GM23338 (cell line): Measurements from ENCODE around the gene SDHA. TPM values are rescaled to one million over a fixed set of nuclear protein-coding genes. Genes with fewer than 3 reads are reported as not detected.

Source experiments
- ATAC-seq: fragments of 200-7000 bp; cut with Tn5 transposase; 3 replicates; pipeline ENCODE4 v1.9.1; 2020
- DNase-seq: peaks from one replicate; pipeline ENCODE4 v3.0.0-alpha.2; 2015; ENCODE audit warnings: low spot score
- H2AFZ ChIP-seq: fragments of 200-600 bp; sonication (generic); 2 replicates; pipeline ENCODE4 v1.8.0; 2016; ENCODE audit warnings: antibody characterized with exemption, mild to moderate bottlenecking, moderate library complexity
- H3F3A ChIP-seq: fragments of 200-600 bp; sonication (generic); replicated peaks from 2 replicates; pipeline ENCODE4 v1.8.0; 2017; ENCODE audit warnings: antibody characterized with exemption, mixed run types, low read depth
- H3K27ac ChIP-seq: fragments of 200-600 bp; sonication (generic); 2 replicates; pipeline ENCODE4 v1.6.1; 2016; ENCODE audit warnings: low read depth
- H3K27me3 ChIP-seq: fragments of 200-600 bp; sonication (generic); 2 replicates; pipeline ENCODE4 v1.8.0; 2016; ENCODE audit warnings: mild to moderate bottlenecking, mixed run types, moderate library complexity; ENCODE audit not compliant: insufficient read depth
- H3K36me3 ChIP-seq: fragments of 200-600 bp; sonication (generic); 2 replicates; pipeline ENCODE4 v1.8.0; 2016; ENCODE audit warnings: mild to moderate bottlenecking; ENCODE audit not compliant: insufficient read depth
- H3K4me1 ChIP-seq: fragments of 200-600 bp; sonication (generic); 2 replicates; pipeline ENCODE4 v1.8.0; 2016; ENCODE audit warnings: mild to moderate bottlenecking, moderate library complexity; ENCODE audit not compliant: insufficient read depth
- H3K4me2 ChIP-seq: fragments of 200-600 bp; sonication (generic); 2 replicates; pipeline ENCODE4 v1.7.1; 2017; ENCODE audit warnings: mixed run types
- H3K4me3 ChIP-seq: fragments of 200-600 bp; sonication (generic); 2 replicates; pipeline ENCODE4 v1.6.1; 2016; ENCODE audit warnings: mixed run types
- H3K79me2 ChIP-seq: fragments of 200-600 bp; sonication (generic); replicated peaks from 2 replicates; pipeline ENCODE4 v1.8.0; 2017; ENCODE audit warnings: mild to moderate bottlenecking; ENCODE audit not compliant: insufficient read depth
- H3K9me2 ChIP-seq: fragments of 200-600 bp; sonication (generic); 2 replicates; pipeline ENCODE4 v1.8.0; 2017; ENCODE audit not compliant: insufficient read depth
- H4K20me1 ChIP-seq: fragments of 200-600 bp; sonication (generic); replicated peaks from 2 replicates; pipeline ENCODE4 v1.8.0; 2017; ENCODE audit warnings: mild to moderate bottlenecking; ENCODE audit not compliant: insufficient read depth
- H3K27ac Mint-ChIP-seq: 2 replicates; pipeline ENCODE4 v1.8.0; 2020; ENCODE audit warnings: inconsistent platforms, mild to moderate bottlenecking, moderate library complexity, mixed read lengths
- H3K27me3 Mint-ChIP-seq: 3 replicates; pipeline ENCODE4 v1.8.0; 2022; ENCODE audit warnings: low read depth, mild to moderate bottlenecking, moderate library complexity, mixed read lengths, inconsistent platforms; ENCODE audit not compliant: insufficient read depth, poor library complexity
- H3K36me3 Mint-ChIP-seq: 3 replicates; pipeline ENCODE4 v1.8.0; 2021; ENCODE audit warnings: low read depth, mild to moderate bottlenecking, inconsistent platforms, moderate library complexity, mixed read lengths
- H3K4me1 Mint-ChIP-seq: 3 replicates; pipeline ENCODE4 v1.8.0; 2020; ENCODE audit warnings: mild to moderate bottlenecking, inconsistent platforms, mixed read lengths
- H3K4me3 Mint-ChIP-seq: 3 replicates; pipeline ENCODE4 v1.8.0; 2021; ENCODE audit warnings: moderate library complexity, mild to moderate bottlenecking, inconsistent platforms, mixed read lengths
- H3K9me3 Mint-ChIP-seq: 3 replicates; pipeline ENCODE4 v1.8.0; 2020; ENCODE audit warnings: moderate library complexity, mild to moderate bottlenecking, inconsistent platforms, mixed read lengths
- CREB1 ChIP-seq: fragments of 250-450 bp; sonication (Bioruptor Pico); IDR thresholded peaks from 2 replicates; pipeline ENCODE4 v1.5.0; 2020; ENCODE audit warnings: low read depth, mild to moderate bottlenecking, moderate library complexity
- EZH2 ChIP-seq: fragments of 200-600 bp; sonication (generic); IDR thresholded peaks from one replicate; pipeline ENCODE4 v1.8.0; 2017; ENCODE audit warnings: antibody characterized with exemption, mild to moderate bottlenecking, low read depth; ENCODE audit not compliant: unreplicated experiment
- JUNB ChIP-seq: IDR thresholded peaks from one replicate; pipeline ENCODE4 v1.6.1; 2016; ENCODE audit warnings: antibody characterized with exemption; ENCODE audit not compliant: unreplicated experiment
- NANOG ChIP-seq: IDR thresholded peaks from 2 replicates; pipeline ENCODE4 v1.6.1; 2016; ENCODE audit warnings: antibody characterized with exemption, borderline replicate concordance
- STAT1 ChIP-seq: IDR thresholded peaks from one replicate; pipeline ENCODE4 v1.6.1; 2016; ENCODE audit warnings: antibody characterized with exemption; ENCODE audit not compliant: unreplicated experiment
- ZNF331 ChIP-seq: fragments of 250-450 bp; sonication (Bioruptor Pico); IDR thresholded peaks from 2 replicates; pipeline ENCODE4 v1.5.0; 2020; ENCODE audit warnings: low read depth, mild to moderate bottlenecking, moderate library complexity
- polyA plus RNA-seq: library from polyadenylated mRNA; unstranded; fragments of >200 nt; fragmentation: Nextera tagmentation; extraction: Ambion mirVana; gene quantifications from 2 replicates; pipeline ENCODE4 v1.2.1, GENCODE V29; 2016
- total RNA-seq: library from RNA; depleted of rRNA; stranded (reverse); fragments of >200 nt; shearing (Covaris generic); gene quantifications from 2 replicates; pipeline ENCODE4 v1.2.3, GENCODE V29; 2014
- TF ChIP-seq, protein P1 (sequence below): fragments of 250-450 bp; sonication (Bioruptor Pico); IDR thresholded peaks from 2 replicates; pipeline ENCODE4 v1.5.0; 2020; ENCODE audit warnings: mild to moderate bottlenecking, moderate library complexity
- TF ChIP-seq, protein P2 (sequence below): IDR thresholded peaks from one replicate; pipeline ENCODE4 v1.6.1; 2018; ENCODE audit warnings: antibody characterized with exemption; ENCODE audit not compliant: unreplicated experiment

The SDHA gene
- total and polyA plus RNA-seq, 2 experiments from 2014 or later: 62.2 to 70.6 TPM

- TF ChIP-seq JUNB (no peak), NANOG (no peak)
- TF ChIP-seq, protein P1, sequence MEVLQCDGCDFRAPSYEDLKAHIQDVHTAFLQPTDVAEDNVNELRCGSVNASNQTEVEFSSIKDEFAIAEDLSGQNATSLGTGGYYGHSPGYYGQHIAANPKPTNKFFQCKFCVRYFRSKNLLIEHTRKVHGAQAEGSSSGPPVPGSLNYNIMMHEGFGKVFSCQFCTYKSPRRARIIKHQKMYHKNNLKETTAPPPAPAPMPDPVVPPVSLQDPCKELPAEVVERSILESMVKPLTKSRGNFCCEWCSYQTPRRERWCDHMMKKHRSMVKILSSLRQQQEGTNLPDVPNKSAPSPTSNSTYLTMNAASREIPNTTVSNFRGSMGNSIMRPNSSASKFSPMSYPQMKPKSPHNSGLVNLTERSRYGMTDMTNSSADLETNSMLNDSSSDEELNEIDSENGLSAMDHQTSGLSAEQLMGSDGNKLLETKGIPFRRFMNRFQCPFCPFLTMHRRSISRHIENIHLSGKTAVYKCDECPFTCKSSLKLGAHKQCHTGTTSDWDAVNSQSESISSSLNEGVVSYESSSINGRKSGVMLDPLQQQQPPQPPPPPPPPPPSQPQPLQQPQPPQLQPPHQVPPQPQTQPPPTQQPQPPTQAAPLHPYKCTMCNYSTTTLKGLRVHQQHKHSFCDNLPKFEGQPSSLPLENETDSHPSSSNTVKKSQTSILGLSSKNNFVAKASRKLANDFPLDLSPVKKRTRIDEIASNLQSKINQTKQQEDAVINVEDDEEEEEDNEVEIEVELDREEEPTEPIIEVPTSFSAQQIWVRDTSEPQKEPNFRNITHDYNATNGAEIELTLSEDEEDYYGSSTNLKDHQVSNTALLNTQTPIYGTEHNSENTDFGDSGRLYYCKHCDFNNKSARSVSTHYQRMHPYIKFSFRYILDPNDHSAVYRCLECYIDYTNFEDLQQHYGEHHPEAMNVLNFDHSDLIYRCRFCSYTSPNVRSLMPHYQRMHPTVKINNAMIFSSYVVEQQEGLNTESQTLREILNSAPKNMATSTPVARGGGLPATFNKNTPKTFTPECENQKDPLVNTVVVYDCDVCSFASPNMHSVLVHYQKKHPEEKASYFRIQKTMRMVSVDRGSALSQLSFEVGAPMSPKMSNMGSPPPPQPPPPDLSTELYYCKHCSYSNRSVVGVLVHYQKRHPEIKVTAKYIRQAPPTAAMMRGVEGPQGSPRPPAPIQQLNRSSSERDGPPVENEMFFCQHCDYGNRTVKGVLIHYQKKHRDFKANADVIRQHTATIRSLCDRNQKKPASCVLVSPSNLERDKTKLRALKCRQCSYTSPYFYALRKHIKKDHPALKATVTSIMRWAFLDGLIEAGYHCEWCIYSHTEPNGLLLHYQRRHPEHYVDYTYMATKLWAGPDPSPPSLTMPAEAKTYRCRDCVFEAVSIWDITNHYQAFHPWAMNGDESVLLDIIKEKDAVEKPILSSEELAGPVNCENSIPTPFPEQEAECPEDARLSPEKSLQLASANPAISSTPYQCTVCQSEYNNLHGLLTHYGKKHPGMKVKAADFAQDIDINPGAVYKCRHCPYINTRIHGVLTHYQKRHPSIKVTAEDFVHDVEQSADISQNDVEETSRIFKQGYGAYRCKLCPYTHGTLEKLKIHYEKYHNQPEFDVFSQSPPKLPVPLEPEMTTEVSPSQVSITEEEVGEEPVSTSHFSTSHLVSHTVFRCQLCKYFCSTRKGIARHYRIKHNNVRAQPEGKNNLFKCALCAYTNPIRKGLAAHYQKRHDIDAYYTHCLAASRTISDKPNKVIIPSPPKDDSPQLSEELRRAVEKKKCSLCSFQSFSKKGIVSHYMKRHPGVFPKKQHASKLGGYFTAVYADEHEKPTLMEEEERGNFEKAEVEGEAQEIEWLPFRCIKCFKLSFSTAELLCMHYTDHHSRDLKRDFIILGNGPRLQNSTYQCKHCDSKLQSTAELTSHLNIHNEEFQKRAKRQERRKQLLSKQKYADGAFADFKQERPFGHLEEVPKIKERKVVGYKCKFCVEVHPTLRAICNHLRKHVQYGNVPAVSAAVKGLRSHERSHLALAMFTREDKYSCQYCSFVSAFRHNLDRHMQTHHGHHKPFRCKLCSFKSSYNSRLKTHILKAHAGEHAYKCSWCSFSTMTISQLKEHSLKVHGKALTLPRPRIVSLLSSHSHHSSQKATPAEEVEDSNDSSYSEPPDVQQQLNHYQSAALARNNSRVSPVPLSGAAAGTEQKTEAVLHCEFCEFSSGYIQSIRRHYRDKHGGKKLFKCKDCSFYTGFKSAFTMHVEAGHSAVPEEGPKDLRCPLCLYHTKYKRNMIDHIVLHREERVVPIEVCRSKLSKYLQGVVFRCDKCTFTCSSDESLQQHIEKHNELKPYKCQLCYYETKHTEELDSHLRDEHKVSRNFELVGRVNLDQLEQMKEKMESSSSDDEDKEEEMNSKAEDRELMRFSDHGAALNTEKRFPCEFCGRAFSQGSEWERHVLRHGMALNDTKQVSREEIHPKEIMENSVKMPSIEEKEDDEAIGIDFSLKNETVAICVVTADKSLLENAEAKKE (CRISPR knock-in tag): no peak
- H3K36me3 ChIP-seq: no peaks in the 10 kb centered on the region
- peaks cover 28% of the 10 kb centered on the region for H4K20me1 ChIP-seq
- H3K79me2 ChIP-seq: peaks cover 45% of the 10 kb centered on the region
- Mint-ChIP-seq H3K27me3 (peaks cover 3% of the 10 kb centered on the region), H3K4me1 (peaks cover 15% of the 10 kb centered on the region), H3K9me3 (no peaks in the 10 kb centered on the region), H3K36me3 (peaks cover 25% of the 10 kb centered on the region), H3K27ac (no peak overlapping the region), H3K4me3 (no peak overlapping the region)
- H3K9me2 ChIP-seq: no peaks in the 10 kb centered on the region
- H3K27ac ChIP-seq: no peak overlapping the region
- H3K27me3 ChIP-seq: no peaks in the 10 kb centered on the region
- DNase-seq: no peak
- no peak; the same call in 2 of the 3 replicates for ATAC-seq
- peaks cover 8% of the 10 kb centered on the region; the same call in 1 of the 2 replicates for H3F3A ChIP-seq
- H3K4me2 ChIP-seq: no peak overlapping the region
- H3K4me1 ChIP-seq: no peaks in the 10 kb centered on the region
- H2AFZ ChIP-seq: no peak overlapping the region
- no peak overlapping the region for H3K4me3 ChIP-seq
Observed at GRCh38 chr5:207599-207998, 10.5 kb upstream of the SDHA start.

DNA sequence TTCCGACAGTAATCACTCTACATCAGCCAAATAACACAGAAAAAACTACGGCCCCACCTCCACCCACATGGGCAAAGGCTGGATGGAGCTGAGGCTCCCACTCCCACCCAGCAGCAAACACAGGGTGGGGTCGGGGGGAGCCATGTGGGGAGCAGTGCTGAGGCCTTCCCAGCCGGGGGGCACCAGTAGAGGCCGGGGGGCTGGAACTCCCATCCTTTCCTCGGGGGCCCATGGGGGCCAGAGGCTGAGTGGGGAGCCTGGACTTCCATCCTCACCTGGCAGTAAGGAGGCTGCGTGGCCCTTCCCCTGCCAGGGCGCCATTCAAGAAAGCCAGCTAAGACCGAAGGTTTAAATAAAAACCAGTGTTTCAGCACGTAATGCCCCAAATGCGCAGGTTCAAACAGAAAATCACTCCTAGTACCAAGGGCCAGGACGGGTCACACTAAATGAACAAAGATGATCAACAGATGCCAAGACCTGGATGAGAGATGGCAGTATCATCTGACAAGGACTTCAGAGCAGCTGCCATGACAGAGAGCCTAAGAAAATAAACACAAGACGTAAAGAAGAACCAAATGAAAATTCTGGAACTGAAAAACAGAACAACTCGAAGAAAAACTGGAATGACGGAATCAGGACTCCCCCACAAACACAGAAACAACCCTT is 9.5 kb upstream of the SDHA start:
- H3K36me3 Mint-ChIP-seq: peaks cover 23% of the 10 kb centered on the region
- H3K9me3 Mint-ChIP-seq: no peaks in the 10 kb centered on the region
- H3K4me3 ChIP-seq: no peak overlapping the region
- H3K4me1 Mint-ChIP-seq: peaks cover 15% of the 10 kb centered on the region
- H4K20me1 ChIP-seq: peaks cover 28% of the 10 kb centered on the region
- no peak overlapping the region for H3K27ac Mint-ChIP-seq
- DNase-seq: no peak
- peaks cover 8% of the 10 kb centered on the region; the same call in 1 of the 2 replicates for H3F3A ChIP-seq
- H3K9me2 ChIP-seq: no peaks in the 10 kb centered on the region
- H3K27ac ChIP-seq: no peak overlapping the region
- no peak for ATAC-seq
- H3K27me3 Mint-ChIP-seq: no peaks in the 10 kb centered on the region
- H3K36me3 ChIP-seq: no peaks in the 10 kb centered on the region
- no peak overlapping the region for H3K4me2 ChIP-seq
- no peaks in the 10 kb centered on the region for H3K4me1 ChIP-seq
- H3K27me3 ChIP-seq: no peaks in the 10 kb centered on the region
- H2AFZ ChIP-seq: no peak overlapping the region
- H3K4me3 Mint-ChIP-seq: no peak overlapping the region
- peaks cover 46% of the 10 kb centered on the region for H3K79me2 ChIP-seq
- TF ChIP-seq CREB1: no peak
- no peak for TF ChIP-seq STAT1
- no peak for TF ChIP-seq JUNB
- TF ChIP-seq EZH2: no peak
- no peak for TF ChIP-seq ZNF331 (CRISPR knock-in tag)
- TF ChIP-seq, protein P2, sequence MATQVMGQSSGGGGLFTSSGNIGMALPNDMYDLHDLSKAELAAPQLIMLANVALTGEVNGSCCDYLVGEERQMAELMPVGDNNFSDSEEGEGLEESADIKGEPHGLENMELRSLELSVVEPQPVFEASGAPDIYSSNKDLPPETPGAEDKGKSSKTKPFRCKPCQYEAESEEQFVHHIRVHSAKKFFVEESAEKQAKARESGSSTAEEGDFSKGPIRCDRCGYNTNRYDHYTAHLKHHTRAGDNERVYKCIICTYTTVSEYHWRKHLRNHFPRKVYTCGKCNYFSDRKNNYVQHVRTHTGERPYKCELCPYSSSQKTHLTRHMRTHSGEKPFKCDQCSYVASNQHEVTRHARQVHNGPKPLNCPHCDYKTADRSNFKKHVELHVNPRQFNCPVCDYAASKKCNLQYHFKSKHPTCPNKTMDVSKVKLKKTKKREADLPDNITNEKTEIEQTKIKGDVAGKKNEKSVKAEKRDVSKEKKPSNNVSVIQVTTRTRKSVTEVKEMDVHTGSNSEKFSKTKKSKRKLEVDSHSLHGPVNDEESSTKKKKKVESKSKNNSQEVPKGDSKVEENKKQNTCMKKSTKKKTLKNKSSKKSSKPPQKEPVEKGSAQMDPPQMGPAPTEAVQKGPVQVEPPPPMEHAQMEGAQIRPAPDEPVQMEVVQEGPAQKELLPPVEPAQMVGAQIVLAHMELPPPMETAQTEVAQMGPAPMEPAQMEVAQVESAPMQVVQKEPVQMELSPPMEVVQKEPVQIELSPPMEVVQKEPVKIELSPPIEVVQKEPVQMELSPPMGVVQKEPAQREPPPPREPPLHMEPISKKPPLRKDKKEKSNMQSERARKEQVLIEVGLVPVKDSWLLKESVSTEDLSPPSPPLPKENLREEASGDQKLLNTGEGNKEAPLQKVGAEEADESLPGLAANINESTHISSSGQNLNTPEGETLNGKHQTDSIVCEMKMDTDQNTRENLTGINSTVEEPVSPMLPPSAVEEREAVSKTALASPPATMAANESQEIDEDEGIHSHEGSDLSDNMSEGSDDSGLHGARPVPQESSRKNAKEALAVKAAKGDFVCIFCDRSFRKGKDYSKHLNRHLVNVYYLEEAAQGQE: no peak
